Bone marrow (tissue), 2 donors: Measurements from ENCODE around the gene IL4I1.

Source experiments
- DNase-seq, 2 donors: peaks; one replicate each; lab custom pipeline; 2025; lab: John Stamatoyannopoulos, UW

IL4I1 gene

GRCh38 chr19:49924004-49924880 lies 27.6 kb upstream of the IL4I1 start:
- no peak for DNase-seq

DNA sequence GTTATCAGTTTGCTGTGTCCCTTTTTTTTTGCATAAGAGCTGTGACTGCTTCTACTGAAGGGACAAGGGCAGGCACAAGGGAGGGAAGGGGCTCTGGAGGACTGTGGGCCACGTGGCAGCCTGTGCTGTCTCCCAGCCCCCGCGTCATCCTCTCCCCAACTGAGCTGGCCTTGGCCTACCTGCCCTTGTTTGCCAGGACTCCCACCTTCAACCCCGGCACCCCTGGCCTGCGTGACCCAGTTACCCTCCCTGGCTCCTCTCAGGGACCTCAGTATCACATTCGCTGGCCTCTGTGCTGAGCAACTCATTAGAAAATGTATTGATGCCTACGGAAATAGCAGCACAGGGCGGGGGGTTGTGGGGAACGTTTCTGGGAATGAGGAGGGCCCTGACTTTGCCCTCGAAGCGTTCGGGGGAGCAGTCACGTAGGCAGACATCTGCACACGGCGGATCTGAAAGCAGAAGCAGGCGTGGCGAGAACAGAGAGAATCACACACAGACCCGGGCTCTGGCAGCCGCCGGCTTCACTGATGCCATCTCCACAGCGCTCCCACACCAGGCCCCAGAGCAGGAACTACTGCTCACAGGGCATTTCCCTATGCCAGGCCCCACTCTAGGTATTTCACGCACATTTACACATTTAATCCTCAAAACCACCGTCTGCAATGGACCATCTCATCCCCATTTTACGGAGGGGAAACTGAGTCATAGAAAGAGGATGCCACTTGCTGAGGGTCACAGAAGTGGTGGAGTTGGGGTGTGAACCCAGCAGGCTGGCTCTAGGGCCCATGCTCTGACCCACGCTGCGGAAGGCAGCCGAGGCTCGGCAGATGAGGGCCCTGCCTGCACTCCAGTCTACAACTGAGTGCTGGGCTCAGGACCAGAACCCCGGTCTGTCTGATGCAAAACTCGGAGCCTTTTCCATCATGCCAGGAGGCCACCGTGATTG lies 26.6 kb upstream of the IL4I1 start:
- DNase-seq: no peak

DNA sequence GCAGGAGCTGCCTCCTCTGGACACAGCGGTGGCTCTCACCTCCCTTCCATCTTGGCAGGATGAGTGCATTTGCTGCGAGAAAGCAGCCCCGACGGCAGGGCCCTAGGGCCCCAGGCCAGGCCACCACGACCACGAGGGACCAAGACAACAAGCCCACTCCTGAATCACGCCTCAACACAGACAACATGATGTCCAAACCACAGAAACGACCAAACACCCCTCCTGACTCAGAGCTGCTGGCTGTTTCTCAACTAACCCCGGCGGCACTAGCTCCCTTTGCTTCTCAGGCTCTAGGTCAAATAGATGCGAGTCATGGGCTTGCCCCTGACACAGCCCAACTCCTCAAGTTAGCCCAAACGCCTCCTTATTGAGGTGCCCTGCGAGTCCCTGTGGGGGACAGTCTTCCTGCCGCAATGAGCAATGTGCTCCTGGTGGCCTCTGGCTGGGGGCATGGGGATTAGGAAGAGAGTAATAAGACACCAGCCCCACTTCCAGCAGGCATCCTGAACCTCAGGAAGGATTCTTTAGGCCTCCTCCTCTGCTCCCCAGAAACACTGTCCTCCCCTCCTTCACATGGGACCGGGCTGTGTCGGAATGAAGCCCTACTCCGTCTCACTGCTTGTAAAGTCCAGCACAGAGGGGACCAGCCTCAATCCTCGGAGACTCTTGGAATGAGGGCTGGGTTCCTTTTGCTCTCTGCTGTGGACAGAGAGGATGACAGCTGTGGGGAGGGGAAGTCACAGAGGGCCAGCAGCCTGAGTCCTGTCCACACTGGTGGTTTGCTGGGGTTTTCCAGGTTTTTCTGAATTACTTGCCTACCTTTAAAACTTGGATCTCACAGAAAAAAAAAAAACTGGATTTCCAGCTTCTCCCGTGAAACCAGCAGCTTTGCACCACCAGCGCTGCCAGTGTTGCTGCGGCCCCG lies 25.4 kb upstream of the IL4I1 start:
- DNase-seq: peak in 1 of 2 donors; percentile 38

DNA sequence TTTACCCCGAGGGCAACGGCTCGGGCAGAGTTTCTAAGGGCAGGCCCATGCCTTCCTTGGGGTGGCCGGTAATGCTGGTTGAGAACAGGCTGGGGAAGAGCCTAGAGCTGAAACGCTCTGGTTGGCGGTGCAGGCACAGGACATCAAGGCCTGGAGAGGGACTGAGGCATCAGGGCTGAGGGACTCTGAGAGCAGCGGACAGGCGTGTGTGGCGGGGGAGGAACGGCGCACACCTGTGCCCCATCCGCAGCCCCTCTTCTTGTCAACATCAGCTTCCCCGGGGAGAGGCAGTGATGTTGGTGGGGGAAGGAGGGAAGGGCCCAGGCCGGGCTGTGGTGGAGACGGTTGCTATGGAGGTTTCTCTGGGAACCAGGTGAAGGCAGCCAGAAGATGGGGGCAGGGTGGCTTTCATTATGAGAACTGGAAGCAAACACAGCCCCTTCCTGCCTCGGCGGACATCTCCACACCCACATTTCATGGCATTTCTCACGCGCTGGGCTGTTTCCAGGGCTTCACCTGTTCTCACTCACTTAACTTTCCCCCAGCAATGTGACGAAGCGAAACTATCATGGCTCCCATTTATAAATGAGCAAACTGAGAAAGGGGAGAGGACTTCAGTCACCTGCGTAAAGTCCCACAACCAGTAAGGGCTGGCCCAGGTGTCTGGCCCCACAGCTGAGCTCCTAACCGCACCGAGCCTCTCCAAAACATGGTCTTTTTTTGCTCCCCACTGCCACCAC lies 24.1 kb upstream of the IL4I1 start:
- no peak for DNase-seq

DNA sequence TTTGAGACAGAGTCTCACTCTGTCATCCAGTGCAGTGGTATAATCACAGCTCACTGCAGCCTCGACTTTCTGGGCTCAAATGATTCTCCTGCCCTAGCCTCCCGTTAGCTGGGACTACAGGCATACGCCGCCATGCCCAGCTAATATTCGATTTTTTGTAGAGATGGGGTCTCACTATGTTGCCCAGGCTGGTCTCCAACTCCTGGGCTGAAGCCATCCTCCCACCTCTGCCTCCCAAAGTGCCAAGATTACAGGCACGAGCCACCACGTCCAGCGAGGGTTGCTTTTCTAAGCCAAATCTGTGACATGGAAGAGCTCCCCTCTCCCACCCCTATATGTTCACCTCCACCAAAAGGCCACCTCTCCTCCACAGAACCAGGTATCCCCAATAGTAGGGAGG lies 21.4 kb upstream of the IL4I1 start:
- no peak for DNase-seq

GRCh38 chr19:49916839-49917733 lies 20.4 kb upstream of the IL4I1 start:
- DNase-seq: no peak

DNA sequence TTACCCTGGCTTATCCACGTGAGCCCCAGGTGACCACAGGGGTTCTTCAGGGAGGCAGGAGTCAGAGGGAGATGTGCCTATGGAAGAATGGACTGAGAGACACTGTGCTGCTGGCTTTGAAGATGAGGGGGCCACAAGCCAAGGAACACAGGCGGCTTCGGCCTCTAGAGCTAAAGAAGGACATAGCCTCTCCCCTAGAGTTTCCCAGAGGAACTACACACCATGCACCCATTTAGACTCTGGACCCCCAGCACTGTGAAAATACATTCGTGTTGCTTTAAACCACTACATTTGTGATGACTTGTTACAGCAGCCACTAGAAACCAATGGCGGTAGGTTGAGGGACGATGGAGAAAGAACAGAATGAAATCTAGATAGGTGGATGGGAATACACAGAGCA lies 18.6 kb upstream of the IL4I1 start:
- no peak for DNase-seq

GRCh38 chr19:49913720-49914119 lies 17.0 kb upstream of the IL4I1 start:
- DNase-seq: no peak

DNA sequence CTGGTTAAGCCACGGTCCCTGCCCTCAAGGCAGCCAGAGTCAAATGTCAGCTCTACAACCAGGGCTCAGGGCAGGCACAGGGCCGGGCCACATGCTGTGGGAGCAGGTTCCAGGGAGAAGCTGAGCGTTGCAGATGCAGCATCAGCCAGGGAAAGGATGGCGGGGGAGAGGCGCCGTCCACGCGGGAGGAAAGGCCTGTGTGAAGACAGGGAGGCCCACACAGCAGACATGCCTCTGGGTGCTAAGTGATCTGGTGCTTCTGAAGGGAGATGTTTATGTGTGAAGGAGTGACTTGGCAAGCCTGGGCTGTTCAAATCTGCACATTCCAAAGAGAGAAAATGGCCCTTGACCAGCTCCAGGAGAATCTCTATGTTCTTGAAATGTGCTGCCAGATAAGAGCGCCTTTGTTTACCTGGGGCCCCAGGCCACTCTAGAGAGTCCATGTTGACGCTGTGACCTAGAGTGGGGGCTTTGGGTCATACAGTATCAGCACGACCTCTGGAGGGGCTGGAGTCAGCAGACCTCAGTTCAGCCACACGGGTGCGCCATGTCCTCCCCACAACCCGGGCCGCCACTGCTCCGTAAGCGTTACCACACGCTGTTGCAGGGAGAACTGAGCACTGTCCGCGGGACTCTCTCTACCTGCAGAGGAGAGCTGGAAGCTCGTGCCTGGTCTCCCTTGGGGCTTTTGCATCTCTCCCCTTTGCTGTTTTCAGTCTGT lies 16.4 kb upstream of the IL4I1 start:
- no peak for DNase-seq

DNA sequence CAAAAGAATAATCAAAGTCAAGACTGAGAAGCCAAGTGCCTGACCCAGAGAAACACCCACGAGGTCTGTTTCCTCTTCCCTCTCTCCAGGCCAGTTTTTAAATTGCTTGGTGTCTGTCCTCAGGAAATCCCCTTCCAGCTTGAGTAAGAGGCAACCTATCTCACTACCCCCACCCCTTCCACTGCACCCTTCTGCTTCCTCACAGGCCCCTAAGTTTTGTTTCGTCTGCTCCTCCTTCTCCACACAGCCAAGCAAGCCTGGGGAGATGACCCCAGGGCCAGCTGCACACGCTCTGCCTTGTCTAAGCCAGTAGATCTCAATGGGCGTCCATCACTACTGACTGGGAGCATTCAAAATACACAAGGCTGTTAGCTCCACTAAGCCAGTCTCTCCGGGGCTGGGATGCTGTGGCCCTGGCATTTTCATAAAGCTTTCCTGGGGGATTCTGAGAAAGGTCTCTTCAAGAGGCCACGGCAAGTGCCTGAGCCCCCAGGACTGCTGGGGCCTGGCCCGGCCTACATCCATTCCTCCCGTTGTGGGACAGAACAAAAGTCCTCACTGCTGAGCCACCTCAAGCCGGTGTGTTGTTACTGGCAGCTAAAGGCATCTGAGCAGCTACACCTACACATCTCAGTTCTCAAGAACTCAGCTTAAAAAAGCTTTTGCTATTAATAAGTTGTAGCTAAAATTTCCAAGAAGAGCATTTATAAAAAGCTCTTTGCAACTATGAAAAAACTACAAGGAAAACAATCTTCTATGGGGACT lies 14.9 kb upstream of the IL4I1 start:
- DNase-seq: peak; percentile 12 to 62

- DNase-seq: no peak
Observed at GRCh38 chr19:49910179-49910578, 13.5 kb upstream of the IL4I1 start.

DNA sequence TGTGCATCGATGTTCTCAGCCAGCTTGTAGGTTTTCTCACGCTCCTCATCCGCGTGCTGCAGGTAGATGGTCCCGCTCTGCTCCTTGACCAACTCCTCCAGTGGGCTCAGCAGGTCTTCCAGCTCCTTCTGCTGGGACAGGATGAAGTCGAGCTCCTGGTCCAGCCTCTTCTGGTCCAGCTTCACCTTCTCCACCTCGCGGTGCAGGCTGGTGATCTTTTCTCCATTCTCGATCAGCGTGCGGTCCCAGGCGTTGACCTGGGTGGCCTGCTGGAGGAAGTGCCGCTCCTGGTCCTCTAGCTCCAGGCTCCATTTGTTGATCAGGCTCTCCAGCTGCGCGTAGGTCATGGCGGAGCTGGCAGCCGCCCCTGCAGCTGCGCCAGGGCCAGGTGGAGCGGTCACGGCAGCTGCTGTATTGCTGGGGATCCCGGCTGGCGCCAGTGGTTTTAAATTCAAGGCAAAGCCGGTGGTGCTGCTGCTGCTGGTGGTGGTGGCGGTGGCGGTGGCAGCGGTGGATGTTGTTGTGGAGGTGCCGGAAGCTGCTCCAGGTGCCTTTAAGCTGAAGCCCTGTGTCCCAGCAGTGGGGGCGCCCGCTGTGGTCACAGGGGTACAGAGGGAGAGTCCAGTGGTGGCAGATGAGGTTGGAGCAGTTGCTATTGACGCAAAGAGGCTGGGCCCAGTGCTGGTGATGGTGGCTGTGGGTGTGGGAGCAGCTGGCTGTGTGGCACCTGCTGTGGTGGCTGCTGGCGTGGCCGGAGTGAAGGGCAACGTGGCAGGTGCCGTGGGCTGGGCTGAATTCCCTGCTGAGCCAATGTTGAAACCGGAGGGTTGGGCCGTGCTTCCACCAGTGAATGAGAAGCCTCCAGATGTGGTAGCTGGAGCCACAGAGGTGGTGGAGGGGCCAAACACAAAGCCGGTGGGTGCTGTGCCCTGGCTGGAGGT lies 12.1 kb upstream of the IL4I1 start:
- DNase-seq: no peak

- DNase-seq: no peak
Observed at GRCh38 chr19:49907745-49908446, 11.2 kb upstream of the IL4I1 start.

DNA sequence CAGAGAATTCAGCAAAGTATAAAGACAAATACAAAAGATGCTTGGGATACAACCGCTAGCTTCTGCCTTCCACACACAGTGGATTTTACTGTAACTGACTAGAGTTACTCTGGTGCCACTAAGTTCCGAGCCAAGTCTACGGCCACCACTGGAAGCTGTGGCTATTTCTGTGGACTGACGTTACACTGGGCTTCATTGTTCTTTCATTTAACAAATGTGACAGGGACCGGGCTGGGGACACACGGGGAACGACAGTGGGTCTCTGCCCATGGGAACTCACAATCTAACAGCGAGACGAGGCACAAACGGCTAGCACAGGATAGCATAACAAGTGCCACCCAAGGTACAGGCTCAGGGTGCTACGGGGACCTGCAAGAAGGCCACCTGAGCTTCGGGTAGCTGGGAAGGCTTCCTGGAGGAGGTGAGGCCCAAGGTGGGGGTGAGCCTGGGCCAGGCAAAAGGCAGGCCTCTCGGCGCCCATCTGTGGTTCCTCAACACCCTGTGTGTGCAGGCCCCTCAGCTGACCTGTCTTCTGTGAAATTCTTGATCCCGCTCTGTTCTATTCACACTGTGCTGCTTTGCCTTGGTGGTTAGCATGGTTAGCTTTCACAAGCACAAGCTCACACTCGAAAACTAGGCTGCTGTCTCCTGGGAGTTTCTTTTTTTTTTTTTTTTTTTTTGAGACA lies 10.3 kb upstream of the IL4I1 start:
- DNase-seq: no peak

DNA sequence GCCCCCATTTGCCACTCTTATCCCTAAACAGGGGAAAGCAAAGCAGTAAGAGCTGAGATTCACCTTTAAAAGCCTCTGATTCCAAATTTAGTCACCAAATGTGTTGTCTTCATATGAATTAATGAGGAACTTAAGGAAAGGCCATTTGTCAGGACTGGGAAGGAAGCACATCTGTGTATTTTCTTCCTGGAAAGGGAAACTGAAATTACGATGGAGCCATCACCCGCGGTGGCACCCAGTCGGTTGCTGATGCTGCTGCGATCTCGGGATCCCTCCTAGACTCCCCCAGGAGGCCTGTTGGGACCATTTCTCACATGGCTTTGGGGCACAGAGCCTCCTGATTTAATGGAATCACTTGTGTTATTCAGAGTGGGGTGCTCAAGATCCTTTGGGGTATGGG lies 7.4 kb upstream of the IL4I1 start:
- no peak for DNase-seq
